Osteocyte (in vitro differentiated cells): Measurements from ENCODE around the gene SH2D6. TPM values are rescaled to one million over a fixed set of nuclear protein-coding genes. Genes with fewer than 3 reads are reported as not detected.

Source experiments
- DNase-seq: peaks from one replicate; pipeline ENCODE4 v3.0.0; 2021; ENCODE audit warnings: mixed read lengths; ENCODE audit not compliant: unreplicated experiment; ENCODE audit errors: extremely low spot score
- H3K27ac Mint-ChIP-seq: one replicate; pipeline ENCODE4 v1.8.0; 2021; ENCODE audit warnings: mild to moderate bottlenecking, mixed read lengths; ENCODE audit not compliant: unreplicated experiment
- H3K27me3 Mint-ChIP-seq: one replicate; pipeline ENCODE4 v1.8.0; 2021; ENCODE audit warnings: mixed read lengths; ENCODE audit not compliant: unreplicated experiment
- H3K36me3 Mint-ChIP-seq: one replicate; pipeline ENCODE4 v1.8.0; 2021; ENCODE audit warnings: mixed read lengths; ENCODE audit not compliant: unreplicated experiment
- H3K4me1 Mint-ChIP-seq: one replicate; pipeline ENCODE4 v1.8.0; 2021; ENCODE audit warnings: mixed read lengths; ENCODE audit not compliant: unreplicated experiment
- H3K4me3 Mint-ChIP-seq: one replicate; pipeline ENCODE4 v1.8.0; 2021; ENCODE audit warnings: mild to moderate bottlenecking, moderate library complexity, mixed read lengths; ENCODE audit not compliant: unreplicated experiment
- H3K9me3 Mint-ChIP-seq: one replicate; pipeline ENCODE4 v1.8.0; 2021; ENCODE audit warnings: mixed read lengths; ENCODE audit not compliant: unreplicated experiment
- total RNA-seq: library from RNA; stranded (reverse); gene quantifications from 2 replicates; pipeline ENCODE4 v1.2.1, GENCODE V29; 2021
- TF ChIP-seq, protein P1 (sequence below): fragments of 200-600 bp; sonication (generic); IDR thresholded peaks from 2 replicates; pipeline ENCODE4 v1.5.0; 2021; ENCODE audit warnings: antibody characterized with exemption, mild to moderate bottlenecking, moderate library complexity

SH2D6 gene
- total RNA-seq, 1 donor from 2014 or later = 0.51 TPM

DNA sequence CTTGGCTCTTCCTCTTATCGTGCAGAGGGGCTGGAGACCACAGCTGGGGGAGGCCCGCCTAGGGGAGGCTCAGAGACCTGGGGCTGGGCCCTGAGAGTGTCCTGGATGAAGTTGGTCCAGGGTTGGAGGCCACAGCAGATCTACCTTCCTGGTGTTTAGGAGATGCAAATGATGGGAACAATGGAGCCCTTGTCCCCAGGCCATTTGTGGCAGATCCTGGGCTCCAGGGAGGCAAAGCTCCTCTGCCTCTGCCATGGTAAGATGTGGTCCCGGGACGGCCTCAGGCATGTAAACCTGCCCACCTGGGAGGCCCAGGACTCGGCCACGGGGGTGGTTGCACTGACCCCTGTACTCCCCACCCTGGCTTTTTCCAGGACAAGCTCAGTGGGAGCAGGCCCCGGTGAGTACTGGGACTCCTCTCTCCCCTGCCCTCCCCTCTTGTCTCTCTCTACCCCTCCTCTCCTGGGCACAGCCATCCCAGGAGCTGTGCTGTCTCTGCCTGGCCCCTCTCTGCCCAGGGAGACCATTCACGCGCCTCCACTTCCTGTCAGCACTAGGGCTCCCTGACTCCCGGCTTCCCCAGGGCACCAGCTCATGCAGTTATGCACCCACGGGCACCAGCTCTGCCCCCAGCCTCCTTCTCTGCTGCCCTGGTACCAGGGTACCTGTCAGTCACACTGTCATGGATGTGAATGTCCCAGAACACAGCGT, 10.9 kb downstream of the SH2D6 start:
- Mint-ChIP-seq H3K4me3 (no peak overlapping the region), H3K27ac (no peak overlapping the region), H3K36me3 (no peaks in the 10 kb centered on the region), H3K27me3 (no peaks in the 10 kb centered on the region), H3K4me1 (peaks cover 24% of the 10 kb centered on the region), H3K9me3 (no peaks in the 10 kb centered on the region)
- TF ChIP-seq, protein P1, sequence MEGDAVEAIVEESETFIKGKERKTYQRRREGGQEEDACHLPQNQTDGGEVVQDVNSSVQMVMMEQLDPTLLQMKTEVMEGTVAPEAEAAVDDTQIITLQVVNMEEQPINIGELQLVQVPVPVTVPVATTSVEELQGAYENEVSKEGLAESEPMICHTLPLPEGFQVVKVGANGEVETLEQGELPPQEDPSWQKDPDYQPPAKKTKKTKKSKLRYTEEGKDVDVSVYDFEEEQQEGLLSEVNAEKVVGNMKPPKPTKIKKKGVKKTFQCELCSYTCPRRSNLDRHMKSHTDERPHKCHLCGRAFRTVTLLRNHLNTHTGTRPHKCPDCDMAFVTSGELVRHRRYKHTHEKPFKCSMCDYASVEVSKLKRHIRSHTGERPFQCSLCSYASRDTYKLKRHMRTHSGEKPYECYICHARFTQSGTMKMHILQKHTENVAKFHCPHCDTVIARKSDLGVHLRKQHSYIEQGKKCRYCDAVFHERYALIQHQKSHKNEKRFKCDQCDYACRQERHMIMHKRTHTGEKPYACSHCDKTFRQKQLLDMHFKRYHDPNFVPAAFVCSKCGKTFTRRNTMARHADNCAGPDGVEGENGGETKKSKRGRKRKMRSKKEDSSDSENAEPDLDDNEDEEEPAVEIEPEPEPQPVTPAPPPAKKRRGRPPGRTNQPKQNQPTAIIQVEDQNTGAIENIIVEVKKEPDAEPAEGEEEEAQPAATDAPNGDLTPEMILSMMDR = no peak
- no peak for DNase-seq

DNA sequence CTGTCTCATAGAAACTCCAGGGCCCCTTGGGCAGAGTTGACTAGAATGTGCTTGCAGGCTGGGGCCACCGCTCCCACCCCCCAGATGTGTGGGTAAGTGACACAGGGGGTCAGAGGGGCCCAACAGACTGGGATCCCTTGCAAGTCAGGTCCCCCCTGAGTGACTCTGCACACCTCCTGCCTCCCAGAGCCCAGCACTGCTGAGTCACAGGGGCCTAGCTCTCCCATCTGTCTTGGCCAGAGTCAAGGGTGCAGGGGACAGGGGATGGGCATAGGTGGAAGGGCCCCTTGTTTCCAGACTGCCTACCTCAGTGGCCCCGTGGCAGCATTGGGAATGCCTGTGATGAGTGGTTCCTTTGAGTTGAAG, 11.4 kb downstream of the SH2D6 start:
- no peaks in the 10 kb centered on the region for H3K9me3 Mint-ChIP-seq
- no peak overlapping the region for H3K27ac Mint-ChIP-seq
- H3K4me3 Mint-ChIP-seq = no peak overlapping the region
- H3K4me1 Mint-ChIP-seq = peaks cover 27% of the 10 kb centered on the region
- TF ChIP-seq, protein P1 = no peak
- no peak for DNase-seq
- no peaks in the 10 kb centered on the region for H3K36me3 Mint-ChIP-seq
- H3K27me3 Mint-ChIP-seq = no peaks in the 10 kb centered on the region

DNA sequence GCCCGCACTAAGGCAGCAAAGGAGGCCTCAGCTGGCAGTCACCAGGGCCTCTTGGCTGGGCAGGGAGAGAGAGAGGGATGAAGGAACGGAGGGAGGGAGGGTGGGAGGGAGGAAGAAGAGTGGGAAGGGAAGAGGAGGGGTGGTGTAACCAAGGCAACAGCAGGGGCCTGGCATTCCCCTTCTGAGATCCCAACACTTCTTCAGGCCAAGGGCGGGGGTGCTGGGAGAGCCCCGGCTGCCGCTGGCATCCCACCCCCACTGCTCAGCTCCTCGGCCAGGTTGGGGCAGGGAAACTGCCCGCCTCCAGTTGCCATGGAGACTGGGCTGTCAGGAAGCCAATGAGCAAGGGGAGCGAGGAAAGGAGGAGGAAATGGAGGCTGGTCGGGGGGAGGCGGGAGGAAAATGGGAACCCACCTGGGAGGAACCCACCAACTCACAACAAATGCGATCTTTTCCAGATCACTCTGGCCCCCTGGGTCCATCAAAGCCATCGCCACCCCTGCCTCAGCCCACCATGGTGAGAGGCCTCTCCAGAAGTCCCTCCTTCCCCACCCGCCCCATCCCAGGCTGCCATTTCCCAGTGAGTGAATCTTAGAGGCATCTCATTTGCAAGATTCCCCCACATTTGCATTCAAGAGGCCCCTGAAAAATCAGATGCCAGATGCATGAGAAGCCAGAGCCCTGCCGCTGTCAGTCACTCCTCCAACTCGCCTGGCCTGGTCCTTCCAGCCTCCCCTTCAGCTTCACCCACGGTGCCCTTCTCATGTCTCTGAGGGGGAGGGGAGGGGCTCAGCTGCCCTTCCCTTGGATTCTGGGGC, 12.4 kb downstream of the SH2D6 start:
- Mint-ChIP-seq H3K27me3 (no peaks in the 10 kb centered on the region), H3K9me3 (no peaks in the 10 kb centered on the region), H3K4me3 (no peak overlapping the region), H3K4me1 (peaks cover 33% of the 10 kb centered on the region), H3K27ac (no peak overlapping the region), H3K36me3 (no peaks in the 10 kb centered on the region)
- TF ChIP-seq, protein P1 = no peak
- no peak for DNase-seq

DNA sequence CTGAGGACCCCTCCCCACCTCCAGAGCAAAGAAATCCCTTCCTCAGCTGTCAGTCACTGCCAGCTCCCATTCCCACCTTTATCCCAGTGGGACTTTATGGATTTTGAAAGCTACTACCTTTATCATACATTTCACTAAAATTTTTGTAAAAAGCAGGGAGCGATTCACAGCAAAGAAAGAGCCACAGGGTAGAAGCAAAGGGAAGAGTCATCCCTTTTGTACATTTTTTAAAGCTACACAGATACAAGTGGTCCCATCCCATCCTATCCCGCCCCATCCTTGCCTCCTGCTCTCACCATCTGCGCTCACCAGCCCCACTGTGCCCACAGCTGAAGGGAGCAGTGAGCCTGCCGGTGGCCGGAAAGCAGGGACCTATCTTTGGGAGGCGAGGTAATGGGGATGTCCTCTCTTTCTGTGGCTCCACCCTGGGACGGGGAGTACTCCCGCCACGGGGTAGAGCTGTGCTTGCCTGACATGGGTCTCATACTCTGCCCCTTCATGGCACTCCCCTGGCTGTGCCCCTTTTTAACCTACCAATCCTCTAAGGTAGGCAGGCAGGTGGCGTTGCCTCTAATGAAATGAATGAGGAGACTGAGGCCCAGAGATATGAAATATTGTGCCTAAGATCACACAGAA, 13.2 kb downstream of the SH2D6 start:
- no peaks in the 10 kb centered on the region for H3K36me3 Mint-ChIP-seq
- H3K9me3 Mint-ChIP-seq = no peaks in the 10 kb centered on the region
- H3K4me3 Mint-ChIP-seq = no peak overlapping the region
- H3K27ac Mint-ChIP-seq = no peak overlapping the region
- no peak for DNase-seq
- TF ChIP-seq, protein P1 = no peak
- no peaks in the 10 kb centered on the region for H3K27me3 Mint-ChIP-seq
- H3K4me1 Mint-ChIP-seq = peaks cover 39% of the 10 kb centered on the region

DNA sequence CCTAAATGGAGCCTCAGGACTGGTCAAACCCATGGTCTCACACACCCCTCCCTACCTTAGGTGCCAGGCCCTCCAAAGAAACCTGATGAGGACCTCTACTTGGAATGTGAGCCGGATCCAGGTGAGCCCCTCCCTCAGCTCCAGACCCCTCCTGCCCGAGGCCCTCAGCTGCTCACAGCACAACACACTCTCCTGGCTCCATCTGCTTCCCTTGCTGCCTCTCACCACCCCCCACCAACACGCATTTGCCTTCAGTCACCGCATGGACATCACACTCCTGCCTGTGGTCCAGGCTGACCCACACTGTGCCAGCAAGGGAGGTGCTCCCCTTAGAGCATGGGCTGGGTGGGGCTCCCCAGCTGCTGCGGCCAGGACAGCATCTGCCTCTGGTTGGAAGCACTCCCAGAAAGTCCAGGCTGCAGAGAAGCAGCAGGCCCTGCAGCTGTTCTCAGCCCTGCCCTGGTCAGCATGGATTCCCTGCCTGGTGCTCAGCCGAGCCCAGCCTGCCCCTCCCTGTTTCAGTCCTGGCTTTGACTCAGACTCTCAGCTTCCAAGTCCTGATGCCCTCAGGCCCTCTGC, 15.1 kb downstream of the SH2D6 start:
- Mint-ChIP-seq H3K4me3 (no peak overlapping the region), H3K27me3 (no peaks in the 10 kb centered on the region), H3K27ac (peak overlapping the region; percentile 54), H3K4me1 (peaks cover 53% of the 10 kb centered on the region), H3K36me3 (no peaks in the 10 kb centered on the region), H3K9me3 (no peaks in the 10 kb centered on the region)
- TF ChIP-seq, protein P1 = no peak
- DNase-seq = peak; percentile 96
